WTC11 (cell line): ENCODE data around the gene COPA. TPM values are rescaled to one million over a fixed set of nuclear protein-coding genes. Genes with fewer than 3 reads are reported as not detected.

Source experiments
- ATAC-seq: fragments of 200-7000 bp; cut with Tn5 transposase; 2 replicates; pipeline ENCODE4 v1.10.0; 2021; ENCODE audit warnings: mild to moderate bottlenecking, moderate library complexity
- CTCF ChIA-PET: fragments of 300-600 bp; sonication (Branson Sonifier 250); formaldehyde crosslinking; loops from one replicate; lab custom pipeline; 2021; ENCODE audit warnings: antibody characterized with exemption; lab: Charles Lee
- POLR2A ChIA-PET: fragments of 350-600 bp; sonication (Branson Sonifier 250); formaldehyde crosslinking; loops from one replicate; lab custom pipeline; 2021; ENCODE audit warnings: antibody characterized with exemption; lab: Charles Lee
- DNase-seq: peaks from one replicate; pipeline ENCODE4 v3.0.0; 2021; ENCODE audit warnings: low spot score
- H3K27ac Mint-ChIP-seq: 2 replicates; pipeline ENCODE4 v1.8.0; 2021; ENCODE audit warnings: mixed read lengths
- H3K27me3 Mint-ChIP-seq: 2 replicates; pipeline ENCODE4 v1.8.0; 2021; ENCODE audit warnings: low read depth, mild to moderate bottlenecking, moderate library complexity, mixed read lengths
- H3K36me3 Mint-ChIP-seq: 2 replicates; pipeline ENCODE4 v1.8.0; 2021; ENCODE audit warnings: mixed read lengths
- H3K4me1 Mint-ChIP-seq: 2 replicates; pipeline ENCODE4 v1.8.0; 2022; ENCODE audit warnings: mixed read lengths
- H3K4me3 Mint-ChIP-seq: 2 replicates; pipeline ENCODE4 v1.8.0; 2021; ENCODE audit warnings: mild to moderate bottlenecking, moderate library complexity, mixed read lengths
- H3K9me3 Mint-ChIP-seq: 2 replicates; pipeline ENCODE4 v1.8.0; 2021; ENCODE audit warnings: mixed read lengths
- CREB1 ChIP-seq: sonication (generic); formaldehyde crosslinking; IDR thresholded peaks from 2 replicates; pipeline ENCODE4 v1.8.0; 2023; ENCODE audit warnings: mild to moderate bottlenecking, missing genetic modification reagents
- CREM ChIP-seq: sonication (generic); formaldehyde crosslinking; IDR thresholded peaks from 2 replicates; pipeline ENCODE4 v1.8.1; 2022; ENCODE audit warnings: mild to moderate bottlenecking, missing genetic modification reagents, moderate library complexity
- ELF4 ChIP-seq: sonication (generic); formaldehyde crosslinking; IDR thresholded peaks from 2 replicates; pipeline ENCODE4 v1.8.1; 2022; ENCODE audit warnings: low read depth, mild to moderate bottlenecking, moderate library complexity, missing genetic modification reagents
- EMX1 ChIP-seq: fragments of 250-450 bp; sonication (Bioruptor Pico); IDR thresholded peaks from 2 replicates; pipeline ENCODE4 v1.8.0; 2021; ENCODE audit warnings: mild to moderate bottlenecking
- FOXJ3 ChIP-seq: sonication (generic); formaldehyde crosslinking; IDR thresholded peaks from 2 replicates; pipeline ENCODE4 v1.9.0; 2021; ENCODE audit warnings: missing genetic modification reagents, mild to moderate bottlenecking, borderline replicate concordance
- FOXP4 ChIP-seq: sonication (generic); formaldehyde crosslinking; IDR thresholded peaks from 2 replicates; pipeline ENCODE4 v1.8.0; 2022; ENCODE audit warnings: mild to moderate bottlenecking, missing genetic modification reagents
- IRF2 ChIP-seq: sonication (generic); formaldehyde crosslinking; IDR thresholded peaks from 2 replicates; pipeline ENCODE4 v1.8.0; 2022; ENCODE audit warnings: low read depth, missing genetic modification reagents, borderline replicate concordance
- NR1H2 ChIP-seq: sonication (generic); formaldehyde crosslinking; IDR thresholded peaks from 2 replicates; pipeline ENCODE4 v1.9.0; 2021; ENCODE audit warnings: mild to moderate bottlenecking, moderate library complexity, missing genetic modification reagents
- NR2C2 ChIP-seq: sonication (generic); formaldehyde crosslinking; IDR thresholded peaks from 2 replicates; pipeline ENCODE4 v1.8.0; 2022; ENCODE audit warnings: mild to moderate bottlenecking, missing genetic modification reagents
- NR3C1 ChIP-seq: sonication (generic); formaldehyde crosslinking; conservative IDR thresholded peaks from 2 replicates; pipeline ENCODE4 v1.8.1; 2023; ENCODE audit warnings: low read depth, mild to moderate bottlenecking, missing genetic modification reagents
- SP1 ChIP-seq: sonication (generic); formaldehyde crosslinking; conservative IDR thresholded peaks from 2 replicates; pipeline ENCODE4 v1.8.1; 2022; ENCODE audit warnings: missing genetic modification reagents
- TEAD1 ChIP-seq: sonication (generic); formaldehyde crosslinking; IDR thresholded peaks from 2 replicates; pipeline ENCODE4 v1.8.0; 2022; ENCODE audit warnings: mild to moderate bottlenecking, missing genetic modification reagents
- ZBTB43 ChIP-seq: sonication (generic); formaldehyde crosslinking; IDR thresholded peaks from 2 replicates; pipeline ENCODE4 v1.8.1; 2023; ENCODE audit warnings: mild to moderate bottlenecking, missing genetic modification reagents
- ZNF263 ChIP-seq: sonication (generic); formaldehyde crosslinking; IDR thresholded peaks from 2 replicates; pipeline ENCODE4 v1.8.1; 2022; ENCODE audit warnings: low read depth, mild to moderate bottlenecking, moderate library complexity, missing genetic modification reagents
- ZNF396 ChIP-seq: fragments of 250-450 bp; sonication (Bioruptor Pico); IDR thresholded peaks from 2 replicates; pipeline ENCODE4 v1.8.0; 2021; ENCODE audit warnings: mild to moderate bottlenecking, moderate library complexity, borderline replicate concordance
- total RNA-seq: library from RNA; stranded (reverse); gene quantifications from 3 replicates; pipeline ENCODE4 v1.2.3, GENCODE V29; 2021
- TF ChIP-seq, protein P1 (sequence below): sonication (generic); formaldehyde crosslinking; IDR thresholded peaks from 2 replicates; pipeline ENCODE4 v1.8.0; 2022; ENCODE audit warnings: mild to moderate bottlenecking, missing genetic modification reagents
- TF ChIP-seq, protein P2 (sequence below): sonication (generic); formaldehyde crosslinking; IDR thresholded peaks from 2 replicates; pipeline ENCODE4 v1.8.0; 2023; ENCODE audit warnings: mild to moderate bottlenecking, missing genetic modification reagents
- TF ChIP-seq, protein P3 (sequence below): sonication (generic); formaldehyde crosslinking; IDR thresholded peaks from 2 replicates; pipeline ENCODE4 v1.8.1; 2023; ENCODE audit warnings: mild to moderate bottlenecking, moderate library complexity, missing genetic modification reagents
- TF ChIP-seq, protein P4 (sequence below): sonication (generic); formaldehyde crosslinking; IDR thresholded peaks from 2 replicates; pipeline ENCODE4 v1.8.0; 2023; ENCODE audit warnings: missing genetic modification reagents, mild to moderate bottlenecking, borderline replicate concordance

COPA gene
- total RNA-seq, 1 experiment from 2014 or later: 126 TPM

GRCh38 chr1:160308451-160309184 is 34.4 kb downstream of the COPA start (continued):
- TF ChIP-seq, protein P1, sequence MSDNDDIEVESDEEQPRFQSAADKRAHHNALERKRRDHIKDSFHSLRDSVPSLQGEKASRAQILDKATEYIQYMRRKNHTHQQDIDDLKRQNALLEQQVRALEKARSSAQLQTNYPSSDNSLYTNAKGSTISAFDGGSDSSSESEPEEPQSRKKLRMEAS (CRISPR knock-in tag): no peak
- no peak for TF ChIP-seq ELF4
- TF ChIP-seq ZBTB43 (CRISPR knock-in tag): no peak
- TF ChIP-seq, protein P2, sequence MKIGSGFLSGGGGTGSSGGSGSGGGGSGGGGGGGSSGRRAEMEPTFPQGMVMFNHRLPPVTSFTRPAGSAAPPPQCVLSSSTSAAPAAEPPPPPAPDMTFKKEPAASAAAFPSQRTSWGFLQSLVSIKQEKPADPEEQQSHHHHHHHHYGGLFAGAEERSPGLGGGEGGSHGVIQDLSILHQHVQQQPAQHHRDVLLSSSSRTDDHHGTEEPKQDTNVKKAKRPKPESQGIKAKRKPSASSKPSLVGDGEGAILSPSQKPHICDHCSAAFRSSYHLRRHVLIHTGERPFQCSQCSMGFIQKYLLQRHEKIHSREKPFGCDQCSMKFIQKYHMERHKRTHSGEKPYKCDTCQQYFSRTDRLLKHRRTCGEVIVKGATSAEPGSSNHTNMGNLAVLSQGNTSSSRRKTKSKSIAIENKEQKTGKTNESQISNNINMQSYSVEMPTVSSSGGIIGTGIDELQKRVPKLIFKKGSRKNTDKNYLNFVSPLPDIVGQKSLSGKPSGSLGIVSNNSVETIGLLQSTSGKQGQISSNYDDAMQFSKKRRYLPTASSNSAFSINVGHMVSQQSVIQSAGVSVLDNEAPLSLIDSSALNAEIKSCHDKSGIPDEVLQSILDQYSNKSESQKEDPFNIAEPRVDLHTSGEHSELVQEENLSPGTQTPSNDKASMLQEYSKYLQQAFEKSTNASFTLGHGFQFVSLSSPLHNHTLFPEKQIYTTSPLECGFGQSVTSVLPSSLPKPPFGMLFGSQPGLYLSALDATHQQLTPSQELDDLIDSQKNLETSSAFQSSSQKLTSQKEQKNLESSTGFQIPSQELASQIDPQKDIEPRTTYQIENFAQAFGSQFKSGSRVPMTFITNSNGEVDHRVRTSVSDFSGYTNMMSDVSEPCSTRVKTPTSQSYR: no peak
- no peak for TF ChIP-seq FOXP4 (CRISPR knock-in tag)
- TF ChIP-seq NR2C2 (CRISPR knock-in tag): no peak
- no peak for TF ChIP-seq TEAD1 (CRISPR knock-in tag)
- no peak for TF ChIP-seq EMX1 (CRISPR knock-in tag)
- TF ChIP-seq, all 79 proteins: peak for 0

- ChIA-PET CTCF (interaction anchor here (0.6 to 4.2 kb wide), 8 partner anchors 15 to 221 kb away, joined by 3 to 49 read pairs (median 5); no protein-coding TSS in a partner anchor), POLR2A (interaction anchor here (0.6 to 2.3 kb wide), 5 partner anchors 16 to 68 kb away, joined by 3 to 7 read pairs (median 4); partner anchors contain the start of genes DCAF8 and PEX19)
- H3K36me3 Mint-ChIP-seq: peaks cover 65% of the 10 kb centered on the region
- DNase-seq (peak; percentile 67), ATAC-seq (peak; percentile 100)
- H3K27ac Mint-ChIP-seq: peak overlapping the region; percentile 74; the same call in 1 of the 2 replicates
- H3K4me3 Mint-ChIP-seq: peak overlapping the region; percentile 35
- H3K4me1 Mint-ChIP-seq: peaks cover 33% of the 10 kb centered on the region
- H3K9me3 Mint-ChIP-seq: no peaks in the 10 kb centered on the region
- H3K27me3 Mint-ChIP-seq: no peaks in the 10 kb centered on the region
- TF ChIP-seq SP1 (CRISPR knock-in tag) (no peak), TEAD1 (CRISPR knock-in tag) (peak; percentile 24; the same call in 1 of the 2 replicates), EMX1 (CRISPR knock-in tag) (no peak), ZNF263 (no peak), CREM (no peak), FOXJ3 (CRISPR knock-in tag) (no peak), CREB1 (no peak), NR3C1 (no peak), ZNF396 (CRISPR knock-in tag) (no peak), IRF2 (CRISPR knock-in tag) (no peak), NR1H2 (CRISPR knock-in tag) (no peak)
- TF ChIP-seq, protein P3, sequence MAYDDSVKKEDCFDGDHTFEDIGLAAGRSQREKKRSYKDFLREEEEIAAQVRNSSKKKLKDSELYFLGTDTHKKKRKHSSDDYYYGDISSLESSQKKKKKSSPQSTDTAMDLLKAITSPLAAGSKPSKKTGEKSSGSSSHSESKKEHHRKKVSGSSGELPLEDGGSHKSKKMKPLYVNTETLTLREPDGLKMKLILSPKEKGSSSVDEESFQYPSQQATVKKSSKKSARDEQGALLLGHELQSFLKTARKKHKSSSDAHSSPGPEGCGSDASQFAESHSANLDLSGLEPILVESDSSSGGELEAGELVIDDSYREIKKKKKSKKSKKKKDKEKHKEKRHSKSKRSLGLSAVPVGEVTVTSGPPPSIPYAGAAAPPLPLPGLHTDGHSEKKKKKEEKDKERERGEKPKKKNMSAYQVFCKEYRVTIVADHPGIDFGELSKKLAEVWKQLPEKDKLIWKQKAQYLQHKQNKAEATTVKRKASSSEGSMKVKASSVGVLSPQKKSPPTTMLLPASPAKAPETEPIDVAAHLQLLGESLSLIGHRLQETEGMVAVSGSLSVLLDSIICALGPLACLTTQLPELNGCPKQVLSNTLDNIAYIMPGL: no peak
- TF ChIP-seq, protein P1 (CRISPR knock-in tag): 0 out of 2 replicates have a peak, but pooled peaks have one; percentile 20
- TF ChIP-seq, protein P4, sequence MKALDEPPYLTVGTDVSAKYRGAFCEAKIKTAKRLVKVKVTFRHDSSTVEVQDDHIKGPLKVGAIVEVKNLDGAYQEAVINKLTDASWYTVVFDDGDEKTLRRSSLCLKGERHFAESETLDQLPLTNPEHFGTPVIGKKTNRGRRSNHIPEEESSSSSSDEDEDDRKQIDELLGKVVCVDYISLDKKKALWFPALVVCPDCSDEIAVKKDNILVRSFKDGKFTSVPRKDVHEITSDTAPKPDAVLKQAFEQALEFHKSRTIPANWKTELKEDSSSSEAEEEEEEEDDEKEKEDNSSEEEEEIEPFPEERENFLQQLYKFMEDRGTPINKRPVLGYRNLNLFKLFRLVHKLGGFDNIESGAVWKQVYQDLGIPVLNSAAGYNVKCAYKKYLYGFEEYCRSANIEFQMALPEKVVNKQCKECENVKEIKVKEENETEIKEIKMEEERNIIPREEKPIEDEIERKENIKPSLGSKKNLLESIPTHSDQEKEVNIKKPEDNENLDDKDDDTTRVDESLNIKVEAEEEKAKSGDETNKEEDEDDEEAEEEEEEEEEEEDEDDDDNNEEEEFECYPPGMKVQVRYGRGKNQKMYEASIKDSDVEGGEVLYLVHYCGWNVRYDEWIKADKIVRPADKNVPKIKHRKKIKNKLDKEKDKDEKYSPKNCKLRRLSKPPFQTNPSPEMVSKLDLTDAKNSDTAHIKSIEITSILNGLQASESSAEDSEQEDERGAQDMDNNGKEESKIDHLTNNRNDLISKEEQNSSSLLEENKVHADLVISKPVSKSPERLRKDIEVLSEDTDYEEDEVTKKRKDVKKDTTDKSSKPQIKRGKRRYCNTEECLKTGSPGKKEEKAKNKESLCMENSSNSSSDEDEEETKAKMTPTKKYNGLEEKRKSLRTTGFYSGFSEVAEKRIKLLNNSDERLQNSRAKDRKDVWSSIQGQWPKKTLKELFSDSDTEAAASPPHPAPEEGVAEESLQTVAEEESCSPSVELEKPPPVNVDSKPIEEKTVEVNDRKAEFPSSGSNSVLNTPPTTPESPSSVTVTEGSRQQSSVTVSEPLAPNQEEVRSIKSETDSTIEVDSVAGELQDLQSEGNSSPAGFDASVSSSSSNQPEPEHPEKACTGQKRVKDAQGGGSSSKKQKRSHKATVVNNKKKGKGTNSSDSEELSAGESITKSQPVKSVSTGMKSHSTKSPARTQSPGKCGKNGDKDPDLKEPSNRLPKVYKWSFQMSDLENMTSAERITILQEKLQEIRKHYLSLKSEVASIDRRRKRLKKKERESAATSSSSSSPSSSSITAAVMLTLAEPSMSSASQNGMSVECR (CRISPR knock-in tag): peak; percentile 61; the same call in 1 of the 2 replicates
Measured at GRCh38 chr1:160307118-160307791, 35.8 kb downstream of the COPA start.
